ENCODE data around the gene ADNP. TPM values are rescaled to one million over a fixed set of nuclear protein-coding genes. Genes with fewer than 3 reads are reported as not detected.
A peak's percentile ranks its signal among the peaks of the same experiment; 100 is the strongest.

Gene ADNP
- total and polyA plus RNA-seq, 10 of the 15 experiments (the other 5 are each of a cell fraction or from before 2014, with no cell fraction given) = 23.0 to 74.4 (median 34.9) TPM

DNA sequence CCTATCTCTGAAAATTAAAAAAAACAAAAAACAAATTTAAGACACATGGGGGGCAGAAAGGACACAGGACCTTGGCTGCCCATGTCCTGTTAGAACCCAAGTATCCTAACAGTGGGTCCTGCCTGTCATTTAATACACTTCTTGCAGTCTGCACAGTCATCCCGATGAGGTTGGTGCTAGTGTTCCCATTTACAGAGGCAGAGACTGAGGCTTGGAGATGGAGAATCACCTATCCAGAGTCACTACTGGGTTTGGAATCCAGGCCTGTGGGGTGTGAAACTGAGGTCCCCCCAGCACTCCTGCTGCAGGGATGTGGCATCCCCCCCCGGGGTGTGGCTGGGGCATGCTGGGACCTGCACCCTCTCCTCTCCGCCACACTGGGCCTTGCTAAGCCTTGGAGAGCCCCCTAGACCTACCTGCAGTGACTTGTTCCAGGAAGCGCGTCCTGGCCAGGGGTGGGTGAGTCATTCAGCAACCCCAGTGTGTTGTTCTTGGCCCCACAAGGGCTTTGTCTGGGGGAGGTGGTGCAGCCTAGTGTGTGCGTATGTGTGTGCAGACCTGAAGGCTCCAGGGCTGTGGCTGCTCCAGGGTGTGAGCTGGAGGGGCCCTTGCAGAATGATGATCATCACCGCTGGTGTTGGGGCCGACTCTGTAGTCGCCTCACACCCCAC lies 86.7 kb downstream of the ADNP start (continued):
- TF ChIP-seq, protein P1, sequence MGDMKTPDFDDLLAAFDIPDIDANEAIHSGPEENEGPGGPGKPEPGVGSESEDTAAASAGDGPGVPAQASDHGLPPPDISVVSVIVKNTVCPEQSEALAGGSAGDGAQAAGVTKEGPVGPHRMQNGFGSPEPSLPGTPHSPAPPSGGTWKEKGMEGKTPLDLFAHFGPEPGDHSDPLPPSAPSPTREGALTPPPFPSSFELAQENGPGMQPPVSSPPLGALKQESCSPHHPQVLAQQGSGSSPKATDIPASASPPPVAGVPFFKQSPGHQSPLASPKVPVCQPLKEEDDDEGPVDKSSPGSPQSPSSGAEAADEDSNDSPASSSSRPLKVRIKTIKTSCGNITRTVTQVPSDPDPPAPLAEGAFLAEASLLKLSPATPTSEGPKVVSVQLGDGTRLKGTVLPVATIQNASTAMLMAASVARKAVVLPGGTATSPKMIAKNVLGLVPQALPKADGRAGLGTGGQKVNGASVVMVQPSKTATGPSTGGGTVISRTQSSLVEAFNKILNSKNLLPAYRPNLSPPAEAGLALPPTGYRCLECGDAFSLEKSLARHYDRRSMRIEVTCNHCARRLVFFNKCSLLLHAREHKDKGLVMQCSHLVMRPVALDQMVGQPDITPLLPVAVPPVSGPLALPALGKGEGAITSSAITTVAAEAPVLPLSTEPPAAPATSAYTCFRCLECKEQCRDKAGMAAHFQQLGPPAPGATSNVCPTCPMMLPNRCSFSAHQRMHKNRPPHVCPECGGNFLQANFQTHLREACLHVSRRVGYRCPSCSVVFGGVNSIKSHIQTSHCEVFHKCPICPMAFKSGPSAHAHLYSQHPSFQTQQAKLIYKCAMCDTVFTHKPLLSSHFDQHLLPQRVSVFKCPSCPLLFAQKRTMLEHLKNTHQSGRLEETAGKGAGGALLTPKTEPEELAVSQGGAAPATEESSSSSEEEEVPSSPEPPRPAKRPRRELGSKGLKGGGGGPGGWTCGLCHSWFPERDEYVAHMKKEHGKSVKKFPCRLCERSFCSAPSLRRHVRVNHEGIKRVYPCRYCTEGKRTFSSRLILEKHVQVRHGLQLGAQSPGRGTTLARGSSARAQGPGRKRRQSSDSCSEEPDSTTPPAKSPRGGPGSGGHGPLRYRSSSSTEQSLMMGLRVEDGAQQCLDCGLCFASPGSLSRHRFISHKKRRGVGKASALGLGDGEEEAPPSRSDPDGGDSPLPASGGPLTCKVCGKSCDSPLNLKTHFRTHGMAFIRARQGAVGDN (IDR thresholded peaks at IDR 0.05) = peak; percentile 67; the same call in 1 of the 2 replicates
- TF ChIP-seq RCOR1 (conservative IDR thresholded peaks at IDR 0.05; ENCODE audit: low read depth, low read length) = 0 out of 2 replicates have a peak, but pooled peaks have one; percentile 67
- TF ChIP-seq MEF2B (IDR thresholded peaks at IDR 0.05; ENCODE audit: partially characterized antibody, poor library complexity, severe bottlenecking) = peak; percentile 63
- TF ChIP-seq JUNB (IDR thresholded peaks at IDR 0.05) = peak; percentile 92

Data from GM12878 (cell line).